Activated B cell treated with CpG ODN at 0.5 μM for 24 hours (primary cell): ENCODE measurements around the gene PKD1. TPM values are rescaled to one million over a fixed set of nuclear protein-coding genes. Genes with fewer than 3 reads are reported as not detected.

Experiments
- ATAC-seq: fragments of 200-7000 bp; cut with Tn5 transposase; one replicate; pipeline ENCODE4 v1.10.0; 2021; ENCODE audit warnings: low read depth, mild to moderate bottlenecking, moderate library complexity
- CTCF ChIA-PET: fragments of 350-600 bp; sonication (Branson Sonifier 250); formaldehyde crosslinking; loops from one replicate; lab custom pipeline; 2021; ENCODE audit warnings: antibody characterized with exemption; lab: Charles Lee
- POLR2A ChIA-PET: fragments of 350-600 bp; sonication (Branson Sonifier 250); formaldehyde crosslinking; loops from one replicate; lab custom pipeline; 2021; ENCODE audit warnings: antibody characterized with exemption; lab: Charles Lee
- DNase-seq: peaks from one replicate; pipeline ENCODE4 v3.0.0; 2022
- H3K27ac Mint-ChIP-seq: one replicate; pipeline ENCODE4 v1.8.0; 2020; ENCODE audit warnings: mixed read lengths
- H3K27me3 Mint-ChIP-seq: one replicate; pipeline ENCODE4 v1.8.0; 2021; ENCODE audit warnings: mixed read lengths
- H3K36me3 Mint-ChIP-seq: one replicate; pipeline ENCODE4 v1.8.0; 2021; ENCODE audit warnings: low read depth, mixed read lengths
- H3K4me1 Mint-ChIP-seq: one replicate; pipeline ENCODE4 v1.8.0; 2021; ENCODE audit warnings: mixed read lengths
- H3K4me3 Mint-ChIP-seq: one replicate; pipeline ENCODE4 v1.8.0; 2020; ENCODE audit warnings: mild to moderate bottlenecking, mixed read lengths
- H3K9me3 Mint-ChIP-seq: one replicate; pipeline ENCODE4 v1.8.0; 2020; ENCODE audit warnings: mixed read lengths
- intact Hi-C: fragments of 100-400 bp; cut with micrococcal nuclease; formaldehyde crosslinking; loops from one replicate; pipeline ENCODE4 v1.15.1; 2024
- total RNA-seq: library from RNA; stranded (reverse); gene quantifications from 2 replicates; pipeline ENCODE4 v1.2.3, GENCODE V29; 2022
- TF ChIP-seq, protein P1 (sequence below): fragments of 200-600 bp; IDR thresholded peaks from one replicate; pipeline ENCODE4 v1.8.0; 2022; ENCODE audit warnings: antibody characterized with exemption, mild to moderate bottlenecking

Gene PKD1
- total RNA-seq, 1 donor from 2014 or later: 84.2 TPM

DNA sequence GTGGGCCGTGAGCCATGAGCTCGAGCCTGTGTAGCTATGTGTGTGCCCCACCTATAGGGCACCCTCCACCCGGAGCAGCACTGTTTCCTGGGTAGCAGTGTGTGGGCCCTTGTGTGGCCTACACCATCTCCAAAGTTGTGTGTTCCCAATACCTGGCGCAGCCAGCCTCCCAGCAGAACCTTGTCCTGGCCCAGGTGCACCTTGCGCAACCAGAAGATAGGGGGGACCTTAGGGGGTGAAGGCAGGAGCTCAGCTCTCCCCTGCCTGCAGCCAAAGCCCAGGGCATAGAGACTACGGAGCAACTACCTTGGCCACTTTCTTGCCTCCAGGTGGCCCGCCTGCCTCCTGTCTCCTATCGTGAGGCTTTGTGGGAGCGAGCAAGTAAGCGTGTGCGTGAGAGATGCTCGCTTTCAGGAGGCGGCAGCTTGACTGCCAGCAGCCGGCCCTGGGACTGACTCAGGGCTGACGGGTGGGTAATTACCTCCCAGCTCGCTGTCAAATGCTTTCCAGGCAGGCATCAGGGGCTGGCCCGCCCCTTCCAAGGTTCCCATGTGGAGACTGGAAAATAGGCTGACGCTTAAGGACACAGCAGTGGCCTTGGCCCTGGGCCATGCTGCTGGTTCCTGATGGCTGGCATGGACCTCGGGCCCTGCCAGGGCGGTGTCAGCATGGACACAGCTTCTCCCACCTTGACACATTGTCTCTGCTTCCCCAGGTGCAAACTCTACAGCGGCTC, 38.9 kb upstream of the PKD1 start:
- Mint-ChIP-seq H3K9me3 (no peaks in the 10 kb centered on the region), H3K36me3 (peaks cover 37% of the 10 kb centered on the region), H3K27me3 (no peaks in the 10 kb centered on the region), H3K4me3 (no peak overlapping the region), H3K4me1 (no peaks in the 10 kb centered on the region), H3K27ac (no peak overlapping the region)
- TF ChIP-seq, protein P1, sequence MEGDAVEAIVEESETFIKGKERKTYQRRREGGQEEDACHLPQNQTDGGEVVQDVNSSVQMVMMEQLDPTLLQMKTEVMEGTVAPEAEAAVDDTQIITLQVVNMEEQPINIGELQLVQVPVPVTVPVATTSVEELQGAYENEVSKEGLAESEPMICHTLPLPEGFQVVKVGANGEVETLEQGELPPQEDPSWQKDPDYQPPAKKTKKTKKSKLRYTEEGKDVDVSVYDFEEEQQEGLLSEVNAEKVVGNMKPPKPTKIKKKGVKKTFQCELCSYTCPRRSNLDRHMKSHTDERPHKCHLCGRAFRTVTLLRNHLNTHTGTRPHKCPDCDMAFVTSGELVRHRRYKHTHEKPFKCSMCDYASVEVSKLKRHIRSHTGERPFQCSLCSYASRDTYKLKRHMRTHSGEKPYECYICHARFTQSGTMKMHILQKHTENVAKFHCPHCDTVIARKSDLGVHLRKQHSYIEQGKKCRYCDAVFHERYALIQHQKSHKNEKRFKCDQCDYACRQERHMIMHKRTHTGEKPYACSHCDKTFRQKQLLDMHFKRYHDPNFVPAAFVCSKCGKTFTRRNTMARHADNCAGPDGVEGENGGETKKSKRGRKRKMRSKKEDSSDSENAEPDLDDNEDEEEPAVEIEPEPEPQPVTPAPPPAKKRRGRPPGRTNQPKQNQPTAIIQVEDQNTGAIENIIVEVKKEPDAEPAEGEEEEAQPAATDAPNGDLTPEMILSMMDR: no peak
- POLR2A ChIA-PET: interaction anchor here (0.6 kb wide), 1 partner anchor 20 kb away, joined by 3 read pairs; no protein-coding TSS in a partner anchor
- CTCF ChIA-PET: no interaction called here
- ATAC-seq: no peak
- intact Hi-C loops: no loop called here
- DNase-seq: no peak

GRCh38 chr16:2173916-2174315, 38.2 kb upstream of the PKD1 start:
- CTCF ChIA-PET: no interaction called here
- H3K9me3 Mint-ChIP-seq: no peaks in the 10 kb centered on the region
- no peak for DNase-seq
- H3K27me3 Mint-ChIP-seq: no peaks in the 10 kb centered on the region
- H3K27ac Mint-ChIP-seq: no peak overlapping the region
- peaks cover 38% of the 10 kb centered on the region for H3K36me3 Mint-ChIP-seq
- no peaks in the 10 kb centered on the region for H3K4me1 Mint-ChIP-seq
- TF ChIP-seq, protein P1: no peak
- H3K4me3 Mint-ChIP-seq: no peak overlapping the region
- intact Hi-C loops: no loop called here
- no peak for ATAC-seq
- POLR2A ChIA-PET: no interaction called here

DNA sequence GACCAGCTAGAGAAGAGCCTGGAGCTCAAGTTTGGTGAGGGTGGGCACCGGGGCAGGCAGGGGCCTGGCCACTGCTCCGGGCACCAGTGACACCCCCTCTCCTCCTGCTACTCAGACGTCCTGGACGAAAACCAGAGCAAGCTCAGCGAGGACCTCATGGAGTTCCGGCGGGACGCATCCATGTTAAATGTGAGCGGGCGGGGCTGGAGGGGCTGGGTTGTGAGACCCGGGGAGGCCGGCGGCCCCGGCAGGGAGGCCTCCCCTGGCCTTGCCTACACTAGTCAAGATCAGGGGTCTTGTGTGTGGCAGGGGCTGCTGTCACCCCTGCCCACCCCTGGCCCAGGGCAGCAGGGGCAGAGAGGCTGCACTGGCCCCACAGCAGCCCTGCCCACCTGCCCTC, 37.7 kb upstream of the PKD1 start:
- POLR2A ChIA-PET: no interaction called here
- H3K9me3 Mint-ChIP-seq: no peaks in the 10 kb centered on the region
- ATAC-seq (no peak), DNase-seq (no peak)
- no peak overlapping the region for H3K27ac Mint-ChIP-seq
- H3K36me3 Mint-ChIP-seq: peaks cover 38% of the 10 kb centered on the region
- no peak overlapping the region for H3K4me3 Mint-ChIP-seq
- CTCF ChIA-PET: no interaction called here
- no peaks in the 10 kb centered on the region for H3K4me1 Mint-ChIP-seq
- intact Hi-C loops: no loop called here
- H3K27me3 Mint-ChIP-seq: no peaks in the 10 kb centered on the region
- TF ChIP-seq, protein P1: no peak

DNA sequence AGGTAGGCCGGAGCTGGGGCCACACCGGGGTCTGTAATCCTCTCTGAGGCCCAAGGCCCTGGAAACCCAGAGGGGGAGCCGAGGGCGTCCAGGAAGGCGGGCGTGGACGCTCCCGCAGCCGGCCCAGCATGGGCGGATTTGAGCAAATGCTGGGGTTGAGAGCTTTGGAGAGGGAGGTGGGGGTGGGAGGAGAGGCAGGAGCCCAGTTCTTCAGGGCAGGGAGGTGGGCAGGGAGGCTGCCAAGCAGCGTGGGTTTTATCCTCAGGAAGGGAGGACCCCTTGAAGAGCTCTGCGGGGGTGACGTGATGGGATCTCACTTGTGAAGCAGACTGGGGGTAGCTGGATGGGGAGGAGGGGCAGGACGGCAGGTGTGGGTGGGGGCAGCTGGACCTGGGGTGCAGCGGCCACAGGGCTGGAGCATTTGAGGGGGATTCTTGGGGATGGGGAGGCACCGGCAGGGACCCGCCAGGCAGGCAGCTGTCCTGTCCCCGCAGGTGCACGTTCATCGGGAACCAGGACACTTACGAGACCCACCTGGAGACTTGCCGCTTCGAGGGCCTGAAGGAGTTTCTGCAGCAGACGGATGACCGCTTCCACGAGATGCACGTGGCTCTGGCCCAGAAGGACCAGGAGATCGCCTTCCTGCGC, 37.1 kb upstream of the PKD1 start:
- no peaks in the 10 kb centered on the region for H3K4me1 Mint-ChIP-seq
- ATAC-seq (no peak), DNase-seq (no peak)
- no peaks in the 10 kb centered on the region for H3K9me3 Mint-ChIP-seq
- intact Hi-C loops: no loop called here
- ChIA-PET POLR2A (interaction anchor here (0.6 to 1.0 kb wide), 3 partner anchors 16 to 33 kb away, joined by 3 to 6 read pairs (median 3); partner anchors contain the start of gene TRAF7), CTCF (no interaction called here)
- H3K27me3 Mint-ChIP-seq: no peaks in the 10 kb centered on the region
- no peak overlapping the region for H3K4me3 Mint-ChIP-seq
- peaks cover 42% of the 10 kb centered on the region for H3K36me3 Mint-ChIP-seq
- TF ChIP-seq, protein P1: no peak
- no peak overlapping the region for H3K27ac Mint-ChIP-seq

- ChIA-PET CTCF (no interaction called here), POLR2A (interaction anchor here (1.0 kb wide), 1 partner anchor 16 kb away, joined by 3 read pairs; the partner anchor contains the start of gene TRAF7)
- ATAC-seq (no peak), DNase-seq (no peak)
- Mint-ChIP-seq H3K9me3 (no peaks in the 10 kb centered on the region), H3K4me3 (no peak overlapping the region), H3K27ac (no peak overlapping the region), H3K4me1 (no peaks in the 10 kb centered on the region), H3K36me3 (peaks cover 38% of the 10 kb centered on the region), H3K27me3 (no peaks in the 10 kb centered on the region)
- TF ChIP-seq, protein P1: no peak
- intact Hi-C loops: no loop called here
These were observed 36.0 kb upstream of the PKD1 start for GRCh38 chr16:2171601-2172178.
